ENCODE measurements around the gene STARD5.

- TF ChIP-seq USF2 (IDR thresholded peaks at IDR 0.05; ENCODE audit: low read length): no peak
- no peak for TF ChIP-seq NANOG (IDR thresholded peaks at IDR 0.05; ENCODE audit: insufficient read depth, low read depth, low read length, poor library complexity, severe bottlenecking)
- no peak for TF ChIP-seq POLR2A (IDR thresholded peaks at IDR 0.05; ENCODE audit: control extremely low read depth in 1 of 2, low read depth in 2 of 2, low read length in 2 of 2)
- TF ChIP-seq YY1 (IDR thresholded peaks at IDR 0.05; ENCODE audit: low read depth, low read length): no peak
- no peak for TF ChIP-seq POLR2AphosphoS5 (IDR thresholded peaks at IDR 0.05; ENCODE audit: low read depth, low read length)
- TF ChIP-seq EP300 (IDR thresholded peaks at IDR 0.05; ENCODE audit: borderline replicate concordance in 1 of 2, low read depth in 2 of 2, low read length in 2 of 2): no peak
- no peak for TF ChIP-seq CREB1 (IDR thresholded peaks at IDR 0.05)
- TF ChIP-seq SIN3A (conservative IDR thresholded peaks at IDR 0.05 in 1 of 2, IDR thresholded peaks at IDR 0.05 in 1 of 2; ENCODE audit: low read depth in 1 of 2, low read length in 2 of 2): no peak
- no peak for TF ChIP-seq CTCF (IDR thresholded peaks at IDR 0.05; ENCODE audit: control extremely low read depth in 1 of 3, insufficient read depth in 1 of 3, low read depth in 1 of 3, low read length in 3 of 3)
- no peak for TF ChIP-seq TAF7 (optimal IDR thresholded peaks at IDR 0.05; ENCODE audit: borderline replicate concordance, low read depth, low read length)
- no peak for TF ChIP-seq ZNF274 (IDR thresholded peaks at IDR 0.05; ENCODE audit: borderline replicate concordance, extremely low read depth, low read length)
- no peak for TF ChIP-seq RAD21 (IDR thresholded peaks at IDR 0.05 in 1 of 2, conservative IDR thresholded peaks at IDR 0.05 in 1 of 2; ENCODE audit: low read depth in 2 of 2, low read length in 2 of 2)
- TF ChIP-seq PHF8 (conservative IDR thresholded peaks at IDR 0.05; ENCODE audit: low read depth, low read length): no peak
- no peak for TF ChIP-seq MAX (IDR thresholded peaks at IDR 0.05)
Measured at GRCh38 chr15:81280696-81281455, 43.1 kb downstream of the STARD5 start.

Data from H1 (cell line).